ENCODE data around the gene KHDC4. TPM values are rescaled to one million over a fixed set of nuclear protein-coding genes. Genes with fewer than 3 reads are reported as not detected.

KHDC4 gene
- total and polyA plus RNA-seq, 2 of the 13 experiments (the other 11 are each of a cell fraction or from before 2014, with no cell fraction given): 33.5 to 92.0 TPM

- TF ChIP-seq USF2 (IDR thresholded peaks at IDR 0.05; ENCODE audit: low read depth, low read length) (no peak), USF2 (CRISPR knock-in tag; IDR thresholded peaks at IDR 0.05; ENCODE audit: borderline replicate concordance) (no peak), ZNF431 (CRISPR knock-in tag; IDR thresholded peaks at IDR 0.05; ENCODE audit: borderline replicate concordance, low read depth) (peak; percentile 54; the same call in 1 of the 2 replicates), HOXA5 (CRISPR knock-in tag; IDR thresholded peaks at IDR 0.05) (peak; percentile 47; the same call in 1 of the 2 replicates), ZNF124 (CRISPR knock-in tag; IDR thresholded peaks at IDR 0.05) (peak; percentile 26; the same call in 1 of the 2 replicates), ZNF350 (CRISPR knock-in tag; IDR thresholded peaks at IDR 0.05; ENCODE audit: borderline replicate concordance, low read depth) (peak; percentile 52; the same call in 1 of the 2 replicates), ZGPAT (CRISPR knock-in tag; IDR thresholded peaks at IDR 0.05) (peak; percentile 52), ZNF547 (CRISPR knock-in tag; IDR thresholded peaks at IDR 0.05) (peak; percentile 10; the same call in 1 of the 2 replicates), POLR2G (IDR thresholded peaks at IDR 0.05; ENCODE audit: low read depth, low read length) (peak; percentile 98), NFKBIZ (CRISPR knock-in tag; IDR thresholded peaks at IDR 0.05) (0 out of 2 replicates have a peak, but pooled peaks have one; percentile 51), TEAD3 (CRISPR knock-in tag; optimal IDR thresholded peaks at IDR 0.05; ENCODE audit: borderline replicate concordance) (peak; percentile 71), NFAT5 (CRISPR knock-in tag; IDR thresholded peaks at IDR 0.05) (0 out of 2 replicates have a peak, but pooled peaks have one; percentile 56), TBX2 (CRISPR knock-in tag; IDR thresholded peaks at IDR 0.05; ENCODE audit: borderline replicate concordance) (peak; percentile 38; the same call in 1 of the 2 replicates), ZNF580 (CRISPR knock-in tag; IDR thresholded peaks at IDR 0.05; ENCODE audit: borderline replicate concordance, low read depth) (peak; percentile 88), TEF (CRISPR knock-in tag; IDR thresholded peaks at IDR 0.05) (no peak), TFDP2 (CRISPR knock-in tag; IDR thresholded peaks at IDR 0.05) (peak; percentile 90), TBX3 (IDR thresholded peaks at IDR 0.05; ENCODE audit: borderline replicate concordance) (no peak)
Measured at GRCh38 chr1:155934097-155934935, at the start of gene KHDC4 (continued).
